ENCODE measurements around the gene TDRD10. TPM values are rescaled to one million over a fixed set of nuclear protein-coding genes. Genes with fewer than 3 reads are reported as not detected.
A peak's percentile ranks its signal among the peaks of the same experiment; 100 is the strongest.

The TDRD10 gene
- total and polyA plus RNA-seq, 2 experiments from 2014 or later: not detected

GRCh38 chr1:154533952-154534844 is 32.2 kb downstream of the TDRD10 start:
- Histone ChIP-seq H4K20me1 (ENCODE audit: insufficient read depth) (no peaks in the 10 kb centered on the region), H3K27ac (no peak overlapping the region), H3K36me3 (ENCODE audit: low read depth) (no peaks in the 10 kb centered on the region), H3K9ac (no peak overlapping the region), H3K9me2 (ENCODE audit: insufficient read depth) (no peaks in the 10 kb centered on the region), H3F3A (ENCODE audit: insufficient read depth) (no peaks in the 10 kb centered on the region), H3K79me2 (ENCODE audit: insufficient read depth) (no peaks in the 10 kb centered on the region), H3K4me2 (ENCODE audit: unreplicated experiment) (no peak overlapping the region), H3K4me1 (ENCODE audit: insufficient read depth) (no peaks in the 10 kb centered on the region), H3K27me3 (replicated peaks; ENCODE audit: insufficient read depth) (peaks cover 26% of the 10 kb centered on the region), H3K4me3 (no peak overlapping the region), H3K9me3 (ENCODE audit: low read depth) (no peaks in the 10 kb centered on the region), H2AFZ (no peak overlapping the region)
- no peak for DNase-seq
- WGBS, 2 experiments (ENCODE audit: low coverage in 1 of 2, low lambda C conversion rate in 2 of 2, missing lambda C conversion rate in 2 of 2): 60% methylated on average over 11 of the region's 11 CpGs
- TF ChIP-seq EZH2 (IDR thresholded peaks at IDR 0.05; ENCODE audit: insufficient read depth, poor library complexity, severe bottlenecking) (no peak), EZH2phosphoT487 (IDR thresholded peaks at IDR 0.05; ENCODE audit: insufficient read depth, low read depth) (no peak)
- in situ Hi-C loops (cut with MboI): no loop called here

- no peaks in the 10 kb centered on the region for H3F3A ChIP-seq (ENCODE audit: insufficient read depth)
- no peaks in the 10 kb centered on the region for H3K4me1 ChIP-seq (ENCODE audit: insufficient read depth)
- no peak overlapping the region for H3K4me2 ChIP-seq (ENCODE audit: unreplicated experiment)
- no peak overlapping the region for H3K4me3 ChIP-seq
- no peaks in the 10 kb centered on the region for H3K79me2 ChIP-seq (ENCODE audit: insufficient read depth)
- H3K27me3 ChIP-seq (replicated peaks; ENCODE audit: insufficient read depth): peaks cover 26% of the 10 kb centered on the region
- H4K20me1 ChIP-seq (ENCODE audit: insufficient read depth): no peaks in the 10 kb centered on the region
- H3K9me2 ChIP-seq (ENCODE audit: insufficient read depth): no peaks in the 10 kb centered on the region
- H2AFZ ChIP-seq: no peak overlapping the region
- H3K36me3 ChIP-seq (ENCODE audit: low read depth): no peaks in the 10 kb centered on the region
- peak; percentile 32 for DNase-seq
- WGBS, 2 experiments (ENCODE audit: low coverage in 1 of 2, low lambda C conversion rate in 2 of 2, missing lambda C conversion rate in 2 of 2): 20 to 21% methylated on average over 7 of the region's 7 CpGs
- in situ Hi-C loops (cut with MboI): no loop called here
- H3K27ac ChIP-seq: no peak overlapping the region
- TF ChIP-seq EZH2phosphoT487 (IDR thresholded peaks at IDR 0.05; ENCODE audit: insufficient read depth, low read depth) (no peak), EZH2 (IDR thresholded peaks at IDR 0.05; ENCODE audit: insufficient read depth, poor library complexity, severe bottlenecking) (no peak)
- H3K9me3 ChIP-seq (ENCODE audit: low read depth): no peaks in the 10 kb centered on the region
- H3K9ac ChIP-seq: no peak overlapping the region
Observed at GRCh38 chr1:154536570-154536969, 34.6 kb downstream of the TDRD10 start.

GRCh38 chr1:154539486-154540483 is 37.8 kb downstream of the TDRD10 start:
- WGBS, 2 experiments (ENCODE audit: low coverage in 1 of 2, low lambda C conversion rate in 2 of 2, missing lambda C conversion rate in 2 of 2): 63 to 65% methylated on average over 9 of the region's 9 CpGs
- in situ Hi-C loops (cut with MboI): no loop called here

GRCh38 chr1:154541231-154541630 is 39.2 kb downstream of the TDRD10 start:
- in situ Hi-C loops (cut with MboI): no loop called here
- Histone ChIP-seq H3K79me2 (ENCODE audit: insufficient read depth) (no peaks in the 10 kb centered on the region), H3F3A (ENCODE audit: insufficient read depth) (no peaks in the 10 kb centered on the region), H3K9ac (no peak overlapping the region), H3K4me2 (ENCODE audit: unreplicated experiment) (no peak overlapping the region), H3K27ac (no peak overlapping the region), H3K4me1 (ENCODE audit: insufficient read depth) (no peaks in the 10 kb centered on the region), H2AFZ (no peak overlapping the region), H3K9me3 (ENCODE audit: low read depth) (no peaks in the 10 kb centered on the region), H3K4me3 (no peak overlapping the region), H4K20me1 (ENCODE audit: insufficient read depth) (no peaks in the 10 kb centered on the region), H3K27me3 (replicated peaks; ENCODE audit: insufficient read depth) (peaks cover 11% of the 10 kb centered on the region; the same call in 1 of the 2 replicates), H3K36me3 (ENCODE audit: low read depth) (no peaks in the 10 kb centered on the region), H3K9me2 (ENCODE audit: insufficient read depth) (no peaks in the 10 kb centered on the region)
- DNase-seq: no peak
- WGBS, 2 experiments (ENCODE audit: low coverage in 1 of 2, low lambda C conversion rate in 2 of 2, missing lambda C conversion rate in 2 of 2): 64 to 71% methylated on average over 5 to 6 of the region's 6 CpGs
- TF ChIP-seq EZH2 (IDR thresholded peaks at IDR 0.05; ENCODE audit: insufficient read depth, poor library complexity, severe bottlenecking) (no peak), EZH2phosphoT487 (IDR thresholded peaks at IDR 0.05; ENCODE audit: insufficient read depth, low read depth) (no peak)

More at GRCh38 chr1:154539486-154540483, 37.8 kb downstream of the TDRD10 start:
- no peak for TF ChIP-seq EZH2 (IDR thresholded peaks at IDR 0.05; ENCODE audit: insufficient read depth, poor library complexity, severe bottlenecking)
- no peak for TF ChIP-seq EZH2phosphoT487 (IDR thresholded peaks at IDR 0.05; ENCODE audit: insufficient read depth, low read depth)
- Histone ChIP-seq H3K79me2 (ENCODE audit: insufficient read depth) (no peaks in the 10 kb centered on the region), H3K27ac (no peak overlapping the region), H2AFZ (no peak overlapping the region), H3K4me3 (no peak overlapping the region), H3K4me2 (ENCODE audit: unreplicated experiment) (no peak overlapping the region), H3K9ac (no peak overlapping the region), H3K9me3 (ENCODE audit: low read depth) (no peaks in the 10 kb centered on the region), H3K36me3 (ENCODE audit: low read depth) (no peaks in the 10 kb centered on the region), H3F3A (ENCODE audit: insufficient read depth) (no peaks in the 10 kb centered on the region), H4K20me1 (ENCODE audit: insufficient read depth) (no peaks in the 10 kb centered on the region), H3K9me2 (ENCODE audit: insufficient read depth) (no peaks in the 10 kb centered on the region), H3K4me1 (ENCODE audit: insufficient read depth) (no peaks in the 10 kb centered on the region), H3K27me3 (replicated peaks; ENCODE audit: insufficient read depth) (peaks cover 25% of the 10 kb centered on the region)
- no peak for DNase-seq

All from GM23248 (cell line).